Neural cell (in vitro differentiated cells): Measurements from ENCODE around the gene CNTN4. TPM values are rescaled to one million over a fixed set of nuclear protein-coding genes. Genes with fewer than 3 reads are reported as not detected.

ENCODE experiments used
- H2AFZ ChIP-seq: fragments of 200-600, 300-800 bp; sonication (generic), shearing (Covaris generic); 2 replicates; pipeline ENCODE4 v1.6.0; 2014; ENCODE audit warnings: low read depth, mild to moderate bottlenecking, antibody characterized with exemption, low read length, moderate library complexity
- H3F3A ChIP-seq: fragments of 200-600 bp; shearing (Covaris generic); 2 replicates; pipeline ENCODE4 v1.6.1; 2016; ENCODE audit warnings: mild to moderate bottlenecking, moderate library complexity, mixed read lengths, antibody characterized with exemption, low read length; ENCODE audit not compliant: insufficient read depth, poor library complexity, severe bottlenecking
- H3K27ac ChIP-seq: fragments of 200-600, 300-800 bp; sonication (generic), shearing (Covaris generic); 2 replicates; pipeline ENCODE4 v1.5.1; 2014; ENCODE audit warnings: mild to moderate bottlenecking, low read length, moderate library complexity
- H3K27me3 ChIP-seq: fragments of 300-800, 200-600 bp; sonication (generic), shearing (Covaris generic); 2 replicates; pipeline ENCODE4 v1.6.0; 2014; ENCODE audit warnings: mild to moderate bottlenecking, low read depth, low read length, moderate library complexity; ENCODE audit not compliant: insufficient read depth
- H3K36me3 ChIP-seq: fragments of 300-800, 200-600 bp; sonication (generic), shearing (Covaris generic); 2 replicates; pipeline ENCODE4 v1.5.1; 2014; ENCODE audit warnings: mild to moderate bottlenecking, antibody characterized with exemption, low read length, moderate library complexity; ENCODE audit not compliant: insufficient read depth
- H3K4me2 ChIP-seq: fragments of 300-800, 200-600 bp; sonication (generic), shearing (Covaris generic); 2 replicates; pipeline ENCODE4 v1.6.0; 2014; ENCODE audit warnings: mild to moderate bottlenecking, low read length
- H3K4me3 ChIP-seq: fragments of 300-800, 200-600 bp; sonication (generic), shearing (Covaris generic); 2 replicates; pipeline ENCODE4 v1.5.1; 2014; ENCODE audit warnings: mild to moderate bottlenecking, low read length, moderate library complexity
- H3K79me2 ChIP-seq: fragments of 200-600 bp; shearing (Covaris generic); replicated peaks from 2 replicates; pipeline ENCODE4 v1.6.0; 2014; ENCODE audit warnings: mild to moderate bottlenecking, low read length, moderate library complexity; ENCODE audit not compliant: insufficient read depth
- H3K9ac ChIP-seq: fragments of 300-800, 200-600 bp; sonication (generic), shearing (Covaris generic); 2 replicates; pipeline ENCODE4 v1.6.1; 2016; ENCODE audit warnings: mild to moderate bottlenecking, low read length, mixed read lengths
- H3K9me2 ChIP-seq: fragments of 200-600 bp; shearing (Covaris generic); 2 replicates; pipeline ENCODE4 v1.6.1; 2016; ENCODE audit warnings: mild to moderate bottlenecking, low read length, mixed read lengths; ENCODE audit not compliant: insufficient read depth
- H3K9me3 ChIP-seq: fragments of 200-600, 300-800 bp; sonication (generic), shearing (Covaris generic); 2 replicates; pipeline ENCODE4 v1.6.1; 2016; ENCODE audit warnings: mild to moderate bottlenecking, mixed run types, low read length, moderate library complexity, mixed read lengths
- H4K20me1 ChIP-seq: fragments of 200-600 bp; shearing (Covaris generic); 2 replicates; pipeline ENCODE4 v1.6.1; 2016; ENCODE audit warnings: mild to moderate bottlenecking, mixed run types; ENCODE audit not compliant: insufficient read depth
- EP300 ChIP-seq: fragments of 450-650 bp; conservative IDR thresholded peaks from 2 replicates; pipeline ENCODE4 v1.6.1; 2014; ENCODE audit warnings: antibody characterized with exemption, mild to moderate bottlenecking, moderate library complexity; ENCODE audit not compliant: poor library complexity, severe bottlenecking
- EZH2 ChIP-seq: fragments of 200-600, 300-800 bp; shearing (Covaris generic), sonication (generic); IDR thresholded peaks from 2 replicates; pipeline ENCODE4 v1.6.1; 2014; ENCODE audit warnings: antibody characterized with exemption, low read length, borderline replicate concordance, mild to moderate bottlenecking; ENCODE audit not compliant: insufficient read depth, poor library complexity, severe bottlenecking
- MXI1 ChIP-seq: fragments of 450-650 bp; conservative IDR thresholded peaks from 2 replicates; pipeline ENCODE4 v1.6.1; 2014; ENCODE audit warnings: antibody characterized with exemption, mild to moderate bottlenecking; ENCODE audit not compliant: poor library complexity, severe bottlenecking
- POLR2AphosphoS5 ChIP-seq: IDR thresholded peaks from 2 replicates; pipeline ENCODE4 v1.6.1; 2012
- RAD21 ChIP-seq: fragments of 450-650 bp; conservative IDR thresholded peaks from 2 replicates; pipeline ENCODE4 v1.6.1; 2014; ENCODE audit warnings: antibody characterized with exemption, mild to moderate bottlenecking, moderate library complexity
- REST ChIP-seq: IDR thresholded peaks from 2 replicates; pipeline ENCODE4 v1.6.1; 2012; ENCODE audit warnings: borderline replicate concordance
- SMC3 ChIP-seq: fragments of 450-650 bp; conservative IDR thresholded peaks from 2 replicates; pipeline ENCODE4 v1.6.1; 2014; ENCODE audit warnings: antibody characterized with exemption, mild to moderate bottlenecking, moderate library complexity; ENCODE audit not compliant: poor library complexity
- TAF1 ChIP-seq: IDR thresholded peaks from 2 replicates; pipeline ENCODE4 v1.6.1; 2012; ENCODE audit warnings: low read depth
- polyA plus RNA-seq: library from polyadenylated mRNA; depleted of rRNA; stranded (reverse); fragments of >200 nt; gene quantifications from 2 replicates; pipeline ENCODE4 v1.2.3, GENCODE V29; 2014
- TF ChIP-seq, protein P1 (sequence below): fragments of 450-650 bp; IDR thresholded peaks from 2 replicates; pipeline ENCODE4 v1.5.1; 2014; ENCODE audit warnings: antibody characterized with exemption, mild to moderate bottlenecking, moderate library complexity; ENCODE audit not compliant: poor library complexity, severe bottlenecking

CNTN4 gene
- polyA plus RNA-seq, 1 donor from 2014 or later = 10.6 TPM

GRCh38 chr3:2879023-2879422 lies 780.4 kb downstream of the CNTN4 start:
- no peaks in the 10 kb centered on the region for H3K9me2 ChIP-seq
- no peak overlapping the region for H2AFZ ChIP-seq
- no peak overlapping the region for H3K9ac ChIP-seq
- H3K9me3 ChIP-seq = no peaks in the 10 kb centered on the region
- H3K36me3 ChIP-seq = no peaks in the 10 kb centered on the region
- H3K4me2 ChIP-seq = no peak overlapping the region
- H3F3A ChIP-seq = no peaks in the 10 kb centered on the region
- H3K27ac ChIP-seq = no peak overlapping the region
- no peaks in the 10 kb centered on the region for H3K79me2 ChIP-seq
- H3K27me3 ChIP-seq = no peaks in the 10 kb centered on the region
- no peaks in the 10 kb centered on the region for H4K20me1 ChIP-seq
- no peak overlapping the region for H3K4me3 ChIP-seq
- TF ChIP-seq MXI1 = no peak

GRCh38 chr3:2879587-2879986 lies 780.9 kb downstream of the CNTN4 start:
- no peak overlapping the region for H3K27ac ChIP-seq
- no peaks in the 10 kb centered on the region for H4K20me1 ChIP-seq
- H3K79me2 ChIP-seq = no peaks in the 10 kb centered on the region
- H3K4me2 ChIP-seq = no peak overlapping the region
- no peaks in the 10 kb centered on the region for H3K9me3 ChIP-seq
- H3K36me3 ChIP-seq = no peaks in the 10 kb centered on the region
- TF ChIP-seq MXI1 = no peak
- no peak for TF ChIP-seq RAD21
- no peak for TF ChIP-seq REST
- no peak for TF ChIP-seq POLR2AphosphoS5
- TF ChIP-seq EP300 = no peak
- no peak for TF ChIP-seq TAF1
- TF ChIP-seq, protein P1, sequence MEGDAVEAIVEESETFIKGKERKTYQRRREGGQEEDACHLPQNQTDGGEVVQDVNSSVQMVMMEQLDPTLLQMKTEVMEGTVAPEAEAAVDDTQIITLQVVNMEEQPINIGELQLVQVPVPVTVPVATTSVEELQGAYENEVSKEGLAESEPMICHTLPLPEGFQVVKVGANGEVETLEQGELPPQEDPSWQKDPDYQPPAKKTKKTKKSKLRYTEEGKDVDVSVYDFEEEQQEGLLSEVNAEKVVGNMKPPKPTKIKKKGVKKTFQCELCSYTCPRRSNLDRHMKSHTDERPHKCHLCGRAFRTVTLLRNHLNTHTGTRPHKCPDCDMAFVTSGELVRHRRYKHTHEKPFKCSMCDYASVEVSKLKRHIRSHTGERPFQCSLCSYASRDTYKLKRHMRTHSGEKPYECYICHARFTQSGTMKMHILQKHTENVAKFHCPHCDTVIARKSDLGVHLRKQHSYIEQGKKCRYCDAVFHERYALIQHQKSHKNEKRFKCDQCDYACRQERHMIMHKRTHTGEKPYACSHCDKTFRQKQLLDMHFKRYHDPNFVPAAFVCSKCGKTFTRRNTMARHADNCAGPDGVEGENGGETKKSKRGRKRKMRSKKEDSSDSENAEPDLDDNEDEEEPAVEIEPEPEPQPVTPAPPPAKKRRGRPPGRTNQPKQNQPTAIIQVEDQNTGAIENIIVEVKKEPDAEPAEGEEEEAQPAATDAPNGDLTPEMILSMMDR = no peak
- TF ChIP-seq EZH2 = no peak
- H3K4me3 ChIP-seq = no peak overlapping the region
- H3K9ac ChIP-seq = no peak overlapping the region
- no peaks in the 10 kb centered on the region for H3K9me2 ChIP-seq
- H3K27me3 ChIP-seq = no peaks in the 10 kb centered on the region
- no peaks in the 10 kb centered on the region for H3F3A ChIP-seq
- H2AFZ ChIP-seq = no peak overlapping the region

- TF ChIP-seq SMC3 = no peak
- TF ChIP-seq RAD21 = no peak
- TF ChIP-seq, protein P1 = no peak
- no peak for TF ChIP-seq MXI1
- no peak for TF ChIP-seq EP300
- TF ChIP-seq POLR2AphosphoS5 = no peak
- TF ChIP-seq TAF1 = no peak
- TF ChIP-seq EZH2 = no peak
- no peak for TF ChIP-seq REST
- Histone ChIP-seq H3K36me3 (no peaks in the 10 kb centered on the region), H2AFZ (no peak overlapping the region), H3K79me2 (no peaks in the 10 kb centered on the region), H3F3A (no peaks in the 10 kb centered on the region), H3K9ac (no peak overlapping the region), H3K9me2 (no peaks in the 10 kb centered on the region), H3K27me3 (no peaks in the 10 kb centered on the region), H3K27ac (no peak overlapping the region), H4K20me1 (no peaks in the 10 kb centered on the region), H3K9me3 (no peaks in the 10 kb centered on the region), H3K4me3 (no peak overlapping the region), H3K4me2 (no peak overlapping the region)
Observed at GRCh38 chr3:2880218-2880756, 781.6 kb downstream of the CNTN4 start.
